NCI-H526 (cell line): ENCODE results near the gene STT3A.

Experiments
- DNase-seq, 2 experiments: peaks; one replicate each; lab custom pipeline; 2025; lab: John Stamatoyannopoulos, UW

STT3A gene

GRCh38 chr11:125588505-125588904 lies 4.1 kb upstream of the STT3A start:
- no peak for DNase-seq

GRCh38 chr11:125591649-125592304 lies 875 bp upstream of the STT3A start:
- peak in 1 of 2 experiments; percentile 85 for DNase-seq

GRCh38 chr11:125593114-125593820 lies 615 bp downstream of the STT3A start:
- peak; percentile 85 to 88 for DNase-seq

- no peak for DNase-seq
Observed at GRCh38 chr11:125594958-125595357, 2.3 kb downstream of the STT3A start.

- DNase-seq: no peak
Observed at GRCh38 chr11:125600663-125601062, 8.0 kb downstream of the STT3A start.

- no peak for DNase-seq
Observed at GRCh38 chr11:125603207-125603606, 10.6 kb downstream of the STT3A start.

GRCh38 chr11:125605417-125605816 lies 12.8 kb downstream of the STT3A start:
- DNase-seq: no peak

GRCh38 chr11:125609545-125609944 lies 16.9 kb downstream of the STT3A start:
- no peak for DNase-seq

- no peak for DNase-seq
Observed at GRCh38 chr11:125618383-125618782, 25.7 kb downstream of the STT3A start.

GRCh38 chr11:125621995-125622394 lies 29.3 kb downstream of the STT3A start:
- DNase-seq: no peak

GRCh38 chr11:125623064-125623463 lies 30.4 kb downstream of the STT3A start:
- DNase-seq: no peak

- DNase-seq: no peak
Observed at GRCh38 chr11:125624756-125625213, 32.1 kb downstream of the STT3A start, which contains the start of gene CHEK1. CHEK1 (plus strand) TSS chr11:125625163; CDS start chr11:125626769, 1,606 bp downstream.

GRCh38 chr11:125625225-125625629 lies 32.6 kb downstream of the STT3A start:
- DNase-seq: no peak

- peak; percentile 97 to 100 for DNase-seq
Observed at GRCh38 chr11:125625630-125626287, 33.1 kb downstream of the STT3A start.

GRCh38 chr11:125626288-125626950 lies 33.8 kb downstream of the STT3A start:
- DNase-seq: peak; percentile 96 to 97

- no peak for DNase-seq
Observed at GRCh38 chr11:125627236-125627910, 34.7 kb downstream of the STT3A start.

- DNase-seq: no peak
Observed at GRCh38 chr11:125637840-125638239, 45.2 kb downstream of the STT3A start.

- DNase-seq: no peak
Observed at GRCh38 chr11:125638315-125638714, 45.7 kb downstream of the STT3A start.

GRCh38 chr11:125645871-125646270 lies 53.2 kb downstream of the STT3A start:
- no peak for DNase-seq

- DNase-seq: no peak
Observed at GRCh38 chr11:125649465-125650166, 57.0 kb downstream of the STT3A start.

- no peak for DNase-seq
Observed at GRCh38 chr11:125662689-125663088, 70.0 kb downstream of the STT3A start.
